Upper lobe of left lung (tissue), 4 donors: ENCODE data around the gene MRM3.

Experiments
- EP300 ChIP-seq, 4 donors: sonication (generic); formaldehyde crosslinking; IDR thresholded peaks; one replicate each; pipeline ENCODE4 v1.5.1; 2017; ENCODE audit warnings: antibody characterized with exemption in 4 of 4, control low read depth in 2 of 4
- TF ChIP-seq, protein P1 (sequence below), 6 experiments: fragments of 450-650 bp in 4 of 6; fragments of 200-600 bp in 2 of 6; sonication (generic) in 2 of 6; IDR thresholded peaks; one replicate each; pipeline ENCODE4 v1.5.1; 2016 to 2019; ENCODE audit warnings: antibody characterized with exemption in 6 of 6

DNA sequence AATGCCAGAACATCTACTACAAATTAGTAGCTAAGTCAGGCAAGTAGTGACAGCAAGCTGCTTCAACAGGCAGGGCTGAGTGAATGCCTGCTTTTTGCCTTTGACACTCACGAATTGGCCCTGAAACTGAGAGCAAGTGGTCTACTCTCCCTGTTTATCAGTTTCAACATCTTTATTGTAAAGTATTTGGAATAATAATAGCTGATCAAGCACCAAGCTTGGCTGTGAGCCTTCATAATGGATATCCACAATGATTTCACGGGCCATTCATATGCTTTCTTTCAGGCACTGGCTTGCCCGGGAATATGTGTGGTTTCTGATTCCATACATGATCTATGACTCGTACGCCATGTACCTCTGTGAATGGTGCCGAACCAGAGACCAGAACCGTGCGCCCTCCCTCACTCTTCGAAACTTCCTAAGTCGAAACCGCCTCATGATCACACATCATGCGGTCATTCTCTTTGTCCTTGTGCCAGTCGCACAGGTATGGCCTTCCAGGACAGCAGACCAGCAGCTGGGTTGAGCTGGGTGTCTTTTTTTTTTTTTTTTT lies 44.5 kb upstream of the MRM3 start:
- no peak for TF ChIP-seq EP300 (IDR thresholded peaks at IDR 0.05)
- TF ChIP-seq, protein P1, sequence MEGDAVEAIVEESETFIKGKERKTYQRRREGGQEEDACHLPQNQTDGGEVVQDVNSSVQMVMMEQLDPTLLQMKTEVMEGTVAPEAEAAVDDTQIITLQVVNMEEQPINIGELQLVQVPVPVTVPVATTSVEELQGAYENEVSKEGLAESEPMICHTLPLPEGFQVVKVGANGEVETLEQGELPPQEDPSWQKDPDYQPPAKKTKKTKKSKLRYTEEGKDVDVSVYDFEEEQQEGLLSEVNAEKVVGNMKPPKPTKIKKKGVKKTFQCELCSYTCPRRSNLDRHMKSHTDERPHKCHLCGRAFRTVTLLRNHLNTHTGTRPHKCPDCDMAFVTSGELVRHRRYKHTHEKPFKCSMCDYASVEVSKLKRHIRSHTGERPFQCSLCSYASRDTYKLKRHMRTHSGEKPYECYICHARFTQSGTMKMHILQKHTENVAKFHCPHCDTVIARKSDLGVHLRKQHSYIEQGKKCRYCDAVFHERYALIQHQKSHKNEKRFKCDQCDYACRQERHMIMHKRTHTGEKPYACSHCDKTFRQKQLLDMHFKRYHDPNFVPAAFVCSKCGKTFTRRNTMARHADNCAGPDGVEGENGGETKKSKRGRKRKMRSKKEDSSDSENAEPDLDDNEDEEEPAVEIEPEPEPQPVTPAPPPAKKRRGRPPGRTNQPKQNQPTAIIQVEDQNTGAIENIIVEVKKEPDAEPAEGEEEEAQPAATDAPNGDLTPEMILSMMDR (IDR thresholded peaks at IDR 0.05) = no peak
